Naive thymus-derived CD4-positive, alpha-beta T cell (primary cell): ENCODE results near the gene APBA1. TPM values are rescaled to one million over a fixed set of nuclear protein-coding genes. Genes with fewer than 3 reads are reported as not detected.

Experiments used
- ATAC-seq: fragments of 150-1000 bp; cut with Tn5 transposase; 2 replicates; pipeline ENCODE4 v1.10.0; 2021; ENCODE audit warnings: mild to moderate bottlenecking, moderate library complexity
- CTCF ChIA-PET: fragments of 350-600 bp; sonication (Branson Sonifier 250); formaldehyde crosslinking; loops from one replicate; lab custom pipeline; 2021; ENCODE audit warnings: antibody characterized with exemption; lab: Charles Lee
- POLR2A ChIA-PET: fragments of 350-600 bp; sonication (Branson Sonifier 250); formaldehyde crosslinking; loops from one replicate; lab custom pipeline; 2021; ENCODE audit warnings: antibody characterized with exemption, inconsistent platforms; lab: Charles Lee
- DNase-seq, 9 donors: peaks; one replicate each; pipeline versions ENCODE4 v3.0.0 to v3.0.0-alpha.2; 2020 to 2022; ENCODE audit warnings: mixed read lengths in 1 of 9
- H3K27ac ChIP-seq: one replicate; pipeline ENCODE4 v1.7.0; 2013; ENCODE audit warnings: mild to moderate bottlenecking, low read depth, low read length, moderate library complexity
- H3K27me3 ChIP-seq, 2 donors: one replicate each; pipeline ENCODE4 v1.7.0; 2013; ENCODE audit warnings: low read length in 2 of 2, mild to moderate bottlenecking in 2 of 2, moderate library complexity in 2 of 2; ENCODE audit not compliant: control insufficient read depth in 2 of 2, insufficient read depth in 2 of 2
- H3K36me3 ChIP-seq, 3 experiments: 1 replicate in 2 of 3; 2 replicates in 1 of 3; pipeline ENCODE4 v1.7.0; 2013; ENCODE audit warnings: low read length in 3 of 3, mild to moderate bottlenecking in 3 of 3, moderate library complexity in 1 of 3; ENCODE audit not compliant: insufficient read depth in 3 of 3, control insufficient read depth in 2 of 3
- H3K4me1 ChIP-seq, 2 donors: one replicate each; pipeline ENCODE4 v1.7.0; 2013; ENCODE audit warnings: low read length in 2 of 2, mild to moderate bottlenecking in 2 of 2, moderate library complexity in 1 of 2; ENCODE audit not compliant: control insufficient read depth in 2 of 2, insufficient read depth in 2 of 2
- H3K4me3 ChIP-seq: 2 replicates; pipeline ENCODE4 v1.7.0; 2013; ENCODE audit warnings: mild to moderate bottlenecking, low read length
- H3K9me3 ChIP-seq, 3 experiments: 1 replicate in 2 of 3; 2 replicates in 1 of 3; pipeline ENCODE4 v1.7.0; 2013; ENCODE audit warnings: low read length in 3 of 3; ENCODE audit not compliant: control insufficient read depth in 2 of 3
- H3K27ac Mint-ChIP-seq, 9 donors: one replicate each; pipeline ENCODE4 v1.8.0; 2020 to 2022; ENCODE audit warnings: mixed read lengths in 9 of 9, mild to moderate bottlenecking in 8 of 9, moderate library complexity in 5 of 9, inconsistent platforms in 2 of 9
- H3K27me3 Mint-ChIP-seq, 5 donors: one replicate each; pipeline ENCODE4 v1.8.0; 2021 to 2022; ENCODE audit warnings: mixed read lengths in 5 of 5, mild to moderate bottlenecking in 1 of 5
- H3K36me3 Mint-ChIP-seq, 5 donors: one replicate each; pipeline ENCODE4 v1.8.0; 2020 to 2022; ENCODE audit warnings: mixed read lengths in 5 of 5, mild to moderate bottlenecking in 3 of 5, inconsistent platforms in 1 of 5
- H3K4me1 Mint-ChIP-seq, 7 donors: one replicate each; pipeline ENCODE4 v1.8.0; 2020 to 2022; ENCODE audit warnings: mixed read lengths in 7 of 7, mild to moderate bottlenecking in 3 of 7, inconsistent platforms in 1 of 7
- H3K4me3 Mint-ChIP-seq, 10 donors: one replicate each; pipeline ENCODE4 v1.8.0; 2020 to 2022; ENCODE audit warnings: mild to moderate bottlenecking in 10 of 10, mixed read lengths in 10 of 10, moderate library complexity in 6 of 10, inconsistent platforms in 2 of 10
- H3K9me3 Mint-ChIP-seq, 11 donors: one replicate each; pipeline ENCODE4 v1.8.0; 2020 to 2022; ENCODE audit warnings: mixed read lengths in 11 of 11, mild to moderate bottlenecking in 4 of 11, inconsistent platforms in 1 of 11, moderate library complexity in 1 of 11
- intact Hi-C, 2 donors: fragments of 100-400 bp; cut with micrococcal nuclease; formaldehyde crosslinking; loops; one replicate each; pipeline ENCODE4 v1.15.1; 2023
- polyA plus RNA-seq, 2 donors: library from polyadenylated mRNA; unstranded; fragments of 300-500 nt; fragmentation: Illumina TruSeq; gene quantifications; one replicate each; pipeline ENCODE4 v1.2.3, GENCODE V29; 2021
- total RNA-seq, 6 experiments: library from RNA in 5 of 6; stranded (reverse) in 5 of 6; gene quantifications; 1 replicate in 5 of 6; 2 replicates in 1 of 6; pipeline ENCODE4 v1.2.3 and lab custom pipeline; 2021 to 2026

Gene APBA1
- total and polyA plus RNA-seq, 7 experiments from 2014 or later = 0.06 to 4.5 (median 1.4) TPM; not detected in 1

- H3K9me3 Mint-ChIP-seq = peaks cover 0 to 2% (median 0%) of the 10 kb centered on the region in 11 donors
- H3K4me1 ChIP-seq = no peaks in the 10 kb centered on the region
- H3K4me3 ChIP-seq = no peak overlapping the region
- no peak overlapping the region for H3K27ac ChIP-seq
- peak; percentile 34 for ATAC-seq
- H3K36me3 ChIP-seq = no peaks in the 10 kb centered on the region
- no peaks in the 10 kb centered on the region for H3K27me3 ChIP-seq
- no peak overlapping the region for H3K4me3 Mint-ChIP-seq
- H3K36me3 Mint-ChIP-seq = no peaks in the 10 kb centered on the region
- intact Hi-C loops = loop anchor here in 1 of 2 donors (10.0 kb wide), 1 partner anchor 63 kb away; no protein-coding TSS in a partner anchor
- POLR2A ChIA-PET = no interaction called here
- no peaks in the 10 kb centered on the region for H3K9me3 ChIP-seq
- no peak for DNase-seq
- H3K4me1 Mint-ChIP-seq = peaks cover 0 to 6% (median 0%) of the 10 kb centered on the region in 7 donors
- peaks cover 3 to 16% (median 8%) of the 10 kb centered on the region in 5 donors for H3K27me3 Mint-ChIP-seq
- no peak overlapping the region for H3K27ac Mint-ChIP-seq
- CTCF ChIA-PET = no interaction called here
These were observed 90.2 kb downstream of the APBA1 start for GRCh38 chr9:69582018-69582417.

DNA sequence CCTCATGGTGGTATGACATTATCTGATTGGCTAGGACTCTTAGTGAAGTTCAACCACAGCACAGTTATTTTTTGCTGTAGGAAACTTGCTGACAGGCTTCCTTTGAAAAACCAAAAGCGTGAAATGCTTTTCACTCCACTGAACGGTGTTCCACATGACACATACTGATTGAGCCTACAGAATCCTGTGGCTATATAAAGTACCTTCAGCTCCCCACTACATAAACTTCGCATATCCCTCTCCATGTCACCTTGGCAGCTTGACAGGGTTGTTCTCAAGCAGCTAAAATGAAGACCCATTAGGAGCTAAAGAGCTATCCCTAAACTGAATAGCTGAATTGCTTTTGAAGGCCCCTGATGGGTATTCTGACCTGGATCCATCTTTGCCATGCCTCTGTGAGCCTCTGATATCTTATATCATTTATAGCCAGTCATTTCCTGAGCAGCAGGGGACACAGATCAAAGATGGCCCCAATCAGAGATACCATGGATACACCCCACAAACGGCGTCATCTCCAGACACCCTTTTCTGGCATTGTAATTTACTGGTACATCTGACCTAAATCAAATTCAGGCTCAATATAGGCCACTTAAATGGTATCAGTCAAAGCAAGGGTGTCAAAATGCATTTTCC lies 91.5 kb downstream of the APBA1 start:
- peaks cover 0 to 6% (median 0%) of the 10 kb centered on the region in 7 donors for H3K4me1 Mint-ChIP-seq
- POLR2A ChIA-PET = no interaction called here
- no peak for ATAC-seq
- no peak overlapping the region for H3K4me3 Mint-ChIP-seq
- H3K27ac Mint-ChIP-seq = no peak overlapping the region
- H3K36me3 Mint-ChIP-seq = no peaks in the 10 kb centered on the region
- H3K9me3 Mint-ChIP-seq = peaks cover 0 to under 1% (median 0%) of the 10 kb centered on the region in 11 donors
- CTCF ChIA-PET = no interaction called here
- H3K27me3 Mint-ChIP-seq = peaks cover 2 to 13% (median 8%) of the 10 kb centered on the region in 5 donors
- intact Hi-C loops = loop anchor here in 1 of 2 donors (10.0 kb wide), 1 partner anchor 64 kb away; no protein-coding TSS in a partner anchor
- no peak overlapping the region for H3K27ac ChIP-seq
- no peak for DNase-seq
- H3K36me3 ChIP-seq = no peaks in the 10 kb centered on the region
- H3K27me3 ChIP-seq = no peaks in the 10 kb centered on the region
- no peak overlapping the region for H3K4me3 ChIP-seq
- no peaks in the 10 kb centered on the region for H3K4me1 ChIP-seq
- H3K9me3 ChIP-seq = no peaks in the 10 kb centered on the region

DNA sequence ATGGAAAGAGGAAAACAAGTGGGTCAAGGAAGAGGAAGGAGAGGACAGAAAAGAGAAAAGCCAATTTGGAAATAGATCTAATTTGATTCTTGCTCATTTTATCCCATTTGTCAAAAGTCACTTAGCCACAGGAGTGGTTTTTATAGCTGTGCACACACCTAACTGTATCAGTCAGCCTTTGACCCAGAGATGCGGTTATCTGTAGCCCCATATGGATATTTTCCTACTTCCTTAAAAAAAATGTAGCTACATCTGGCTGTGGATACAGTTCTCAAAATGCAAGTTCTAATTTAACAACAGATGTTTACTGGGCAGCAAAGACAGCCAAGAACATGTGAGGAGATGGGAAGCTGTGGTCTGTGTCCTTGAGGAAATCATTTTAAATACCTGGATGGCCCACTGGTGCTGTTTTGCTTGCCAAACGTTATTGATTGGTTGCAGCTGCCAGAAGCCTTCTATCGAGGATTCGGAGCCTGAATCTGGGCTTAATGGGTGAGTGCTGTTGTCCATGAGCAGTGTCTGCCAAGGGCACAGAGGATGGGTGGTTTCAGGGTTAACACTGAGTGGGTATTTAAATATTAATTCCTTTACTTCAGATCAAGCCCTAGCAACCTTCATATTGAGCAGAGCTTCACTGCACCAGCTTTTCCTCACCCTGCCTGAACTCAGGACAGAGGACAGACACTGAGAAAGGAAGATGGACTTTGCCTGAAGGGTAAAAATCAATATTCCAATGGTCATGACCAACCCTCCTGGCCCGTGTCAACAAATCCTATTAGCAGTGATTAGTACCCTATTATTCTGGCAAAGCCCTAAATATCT lies 92.2 kb downstream of the APBA1 start:
- DNase-seq = no peak
- ATAC-seq = no peak
- H3K9me3 ChIP-seq = no peaks in the 10 kb centered on the region
- intact Hi-C loops = loop anchor here in 1 of 2 donors (10.0 kb wide), 1 partner anchor 65 kb away; no protein-coding TSS in a partner anchor
- no peak overlapping the region for H3K4me3 Mint-ChIP-seq
- no peaks in the 10 kb centered on the region for H3K4me1 ChIP-seq
- H3K4me3 ChIP-seq = no peak overlapping the region
- H3K4me1 Mint-ChIP-seq = peaks cover 0 to 6% (median 0%) of the 10 kb centered on the region in 7 donors
- no peaks in the 10 kb centered on the region for H3K27me3 ChIP-seq
- ChIA-PET POLR2A (no interaction called here), CTCF (no interaction called here)
- no peaks in the 10 kb centered on the region for H3K36me3 Mint-ChIP-seq
- peaks cover 0 to 2% (median 0%) of the 10 kb centered on the region in 11 donors for H3K9me3 Mint-ChIP-seq
- no peak overlapping the region for H3K27ac Mint-ChIP-seq
- no peak overlapping the region for H3K27ac ChIP-seq
- no peaks in the 10 kb centered on the region for H3K36me3 ChIP-seq
- H3K27me3 Mint-ChIP-seq = peaks cover 2 to 15% (median 8%) of the 10 kb centered on the region in 5 donors

DNA sequence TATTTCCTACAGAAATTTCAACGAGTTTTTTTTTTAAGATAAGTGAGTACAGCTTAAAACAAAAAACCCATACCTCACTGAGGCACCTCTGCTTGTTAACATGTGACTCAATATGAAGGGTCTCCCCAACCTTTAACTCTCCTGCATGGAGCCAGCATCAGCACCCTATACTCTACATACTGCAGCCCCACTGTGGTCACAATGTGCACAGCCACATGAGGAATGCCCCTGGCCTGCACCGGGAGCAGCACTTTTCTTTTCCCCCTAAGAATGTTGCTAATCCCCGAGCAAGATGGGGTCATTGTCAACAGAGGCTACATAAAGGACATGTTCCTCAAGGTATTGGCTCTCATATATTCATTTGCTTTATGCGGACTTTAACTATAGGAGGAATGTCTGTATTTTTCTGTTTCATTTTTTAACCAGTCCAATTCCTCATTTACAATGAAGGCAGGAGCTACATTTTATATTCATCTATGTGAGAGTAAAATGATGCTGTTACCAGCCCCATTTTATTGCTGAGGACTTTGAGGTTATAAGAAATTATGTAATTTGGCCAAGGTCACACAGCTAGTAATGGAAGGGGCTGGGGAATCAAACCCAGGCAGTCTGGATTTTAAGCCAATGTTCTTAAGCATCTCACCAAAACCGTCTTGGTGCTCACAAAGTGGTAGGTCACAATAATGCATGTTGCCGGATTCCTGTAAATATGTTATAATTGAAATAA lies 93.0 kb downstream of the APBA1 start:
- intact Hi-C loops = no loop called here
- POLR2A ChIA-PET = no interaction called here
- Mint-ChIP-seq H3K4me3 (no peak overlapping the region), H3K27me3 (peaks cover 2 to 15% (median 8%) of the 10 kb centered on the region in 5 donors), H3K9me3 (peaks cover 0 to 2% (median 0%) of the 10 kb centered on the region in 11 donors), H3K36me3 (no peaks in the 10 kb centered on the region), H3K27ac (no peak overlapping the region), H3K4me1 (peaks cover 0 to 6% (median 0%) of the 10 kb centered on the region in 7 donors)
- CTCF ChIA-PET = no interaction called here
- Histone ChIP-seq H3K27me3 (no peaks in the 10 kb centered on the region), H3K9me3 (no peaks in the 10 kb centered on the region), H3K4me1 (no peaks in the 10 kb centered on the region), H3K36me3 (no peaks in the 10 kb centered on the region), H3K4me3 (no peak overlapping the region), H3K27ac (no peak overlapping the region)
- no peak for ATAC-seq
- no peak for DNase-seq

GRCh38 chr9:69578026-69578425 lies 94.1 kb downstream of the APBA1 start:
- Mint-ChIP-seq H3K4me3 (no peak overlapping the region), H3K27me3 (peaks cover 2 to 20% (median 8%) of the 10 kb centered on the region in 5 donors), H3K36me3 (no peaks in the 10 kb centered on the region), H3K27ac (no peak overlapping the region), H3K9me3 (peaks cover 0 to 2% (median 0%) of the 10 kb centered on the region in 11 donors), H3K4me1 (peaks cover 0 to 6% (median 0%) of the 10 kb centered on the region in 7 donors)
- CTCF ChIA-PET = no interaction called here
- no peaks in the 10 kb centered on the region for H3K27me3 ChIP-seq
- no peaks in the 10 kb centered on the region for H3K4me1 ChIP-seq
- H3K36me3 ChIP-seq = no peaks in the 10 kb centered on the region
- H3K9me3 ChIP-seq = no peaks in the 10 kb centered on the region
- no peak overlapping the region for H3K27ac ChIP-seq
- DNase-seq = no peak
- H3K4me3 ChIP-seq = no peak overlapping the region
- intact Hi-C loops = no loop called here
- ATAC-seq = no peak
- POLR2A ChIA-PET = no interaction called here

DNA sequence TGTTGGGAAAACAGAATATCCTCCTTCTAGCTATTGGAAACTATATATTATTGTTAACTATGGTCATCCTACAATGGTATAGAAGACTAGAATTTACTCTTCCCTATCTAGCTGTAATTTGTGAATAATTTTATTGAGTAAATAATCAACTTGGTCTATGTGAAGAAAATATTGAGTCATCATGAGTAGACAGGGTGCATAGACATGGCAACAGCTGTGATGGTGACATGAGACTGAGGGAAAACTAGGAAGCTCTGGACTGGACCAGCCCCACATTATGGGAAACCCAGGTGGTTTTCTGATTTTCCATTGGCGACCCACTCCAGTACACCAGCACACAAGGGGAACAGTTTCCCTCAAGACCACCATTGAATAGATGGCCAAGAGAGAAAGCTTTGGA lies 95.0 kb downstream of the APBA1 start:
- H3K4me3 Mint-ChIP-seq = no peak overlapping the region
- no peaks in the 10 kb centered on the region for H3K36me3 ChIP-seq
- no peaks in the 10 kb centered on the region for H3K4me1 Mint-ChIP-seq
- H3K9me3 Mint-ChIP-seq = peaks cover 0 to 2% (median 0%) of the 10 kb centered on the region in 11 donors
- no peak for ATAC-seq
- no peak overlapping the region for H3K27ac ChIP-seq
- peaks cover 6 to 25% (median 8%) of the 10 kb centered on the region in 5 donors for H3K27me3 Mint-ChIP-seq
- no peaks in the 10 kb centered on the region for H3K9me3 ChIP-seq
- no peaks in the 10 kb centered on the region for H3K4me1 ChIP-seq
- H3K27me3 ChIP-seq = no peaks in the 10 kb centered on the region
- DNase-seq = no peak
- H3K27ac Mint-ChIP-seq = no peak overlapping the region
- H3K36me3 Mint-ChIP-seq = no peaks in the 10 kb centered on the region
- H3K4me3 ChIP-seq = no peak overlapping the region
- intact Hi-C loops = no loop called here
- CTCF ChIA-PET = no interaction called here
- POLR2A ChIA-PET = no interaction called here
